Measurements from ENCODE around the gene ANKRD16. TPM values are rescaled to one million over a fixed set of nuclear protein-coding genes. Genes with fewer than 3 reads are reported as not detected.
"Not testable (repeated sequence)": the region's sequence is repeated elsewhere in the genome, so short reads cannot be mapped to it uniquely, and the experiment has no call there.

Gene ANKRD16
- total RNA-seq, 4 donors from 2014 or later: 20.5 to 24.0 (median 21.2) TPM

DNA sequence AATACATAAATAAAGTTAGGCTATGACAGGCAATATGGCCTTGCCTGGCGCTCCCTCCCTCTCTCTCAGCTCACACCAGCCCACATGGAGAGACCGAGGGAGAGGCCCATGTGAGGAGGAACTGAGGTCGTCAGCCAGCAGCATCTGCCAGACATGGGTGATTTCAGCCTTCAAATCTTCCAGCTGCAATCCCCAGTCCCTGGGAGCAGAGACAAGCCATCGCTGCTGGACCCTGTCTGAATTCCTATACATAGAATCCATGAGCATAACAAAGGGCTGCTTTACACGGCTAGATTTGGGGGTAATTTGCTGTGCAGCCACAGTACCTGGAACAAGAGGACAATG is 35.6 kb downstream of the ANKRD16 start:
- Histone ChIP-seq H3K4me3 (no peak overlapping the region), H3K27me3 (no peaks in the 10 kb centered on the region), H3K9me3 (no peaks in the 10 kb centered on the region), H3K27ac (no peak overlapping the region), H3K4me1 (no peaks in the 10 kb centered on the region), H3K36me3 (no peaks in the 10 kb centered on the region)
- TF ChIP-seq, protein P1, sequence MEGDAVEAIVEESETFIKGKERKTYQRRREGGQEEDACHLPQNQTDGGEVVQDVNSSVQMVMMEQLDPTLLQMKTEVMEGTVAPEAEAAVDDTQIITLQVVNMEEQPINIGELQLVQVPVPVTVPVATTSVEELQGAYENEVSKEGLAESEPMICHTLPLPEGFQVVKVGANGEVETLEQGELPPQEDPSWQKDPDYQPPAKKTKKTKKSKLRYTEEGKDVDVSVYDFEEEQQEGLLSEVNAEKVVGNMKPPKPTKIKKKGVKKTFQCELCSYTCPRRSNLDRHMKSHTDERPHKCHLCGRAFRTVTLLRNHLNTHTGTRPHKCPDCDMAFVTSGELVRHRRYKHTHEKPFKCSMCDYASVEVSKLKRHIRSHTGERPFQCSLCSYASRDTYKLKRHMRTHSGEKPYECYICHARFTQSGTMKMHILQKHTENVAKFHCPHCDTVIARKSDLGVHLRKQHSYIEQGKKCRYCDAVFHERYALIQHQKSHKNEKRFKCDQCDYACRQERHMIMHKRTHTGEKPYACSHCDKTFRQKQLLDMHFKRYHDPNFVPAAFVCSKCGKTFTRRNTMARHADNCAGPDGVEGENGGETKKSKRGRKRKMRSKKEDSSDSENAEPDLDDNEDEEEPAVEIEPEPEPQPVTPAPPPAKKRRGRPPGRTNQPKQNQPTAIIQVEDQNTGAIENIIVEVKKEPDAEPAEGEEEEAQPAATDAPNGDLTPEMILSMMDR (IDR thresholded peaks at IDR 0.05): no peak
- 59 to 65% methylated on average over 5 of the region's 5 CpGs for WGBS, 2 donors
- DNase-seq (ENCODE audit: low spot score in 2 of 2): no peak

DNA sequence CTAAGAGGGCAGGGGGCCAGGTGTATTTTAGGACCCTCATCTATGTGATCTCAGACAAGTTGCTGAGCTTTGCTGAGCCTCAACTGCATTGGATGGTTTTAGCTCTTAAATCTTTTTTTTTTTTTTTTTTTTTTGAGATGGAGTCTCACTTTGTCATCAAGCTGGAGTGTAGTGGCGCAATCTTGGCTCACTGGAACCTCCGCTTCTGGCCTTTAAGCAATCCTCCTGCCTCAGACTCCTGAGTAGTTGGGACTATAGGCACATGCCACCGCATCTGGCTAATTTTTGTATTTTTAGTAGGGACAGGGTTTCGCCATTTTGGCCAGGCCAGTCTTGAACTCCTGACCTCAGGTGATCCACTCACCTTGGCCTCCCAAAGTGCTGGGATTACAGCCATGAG is 43.0 kb downstream of the ANKRD16 start:
- not testable (repeated sequence) for H3K4me1 ChIP-seq; DNase-seq (ENCODE audit: low spot score in 2 of 2); H3K9me3 ChIP-seq; H3K4me3 ChIP-seq; H3K36me3 ChIP-seq; H3K27me3 ChIP-seq
- peak in 1 of 2 donors; percentile 1 for TF ChIP-seq EP300 (IDR thresholded peaks at IDR 0.05)
- 91 to 95% methylated on average over 4 of the region's 4 CpGs for WGBS, 2 donors
- H3K27ac ChIP-seq: peak overlapping the region in 3 of 4 donors; percentile 38 to 87 (median 65)

DNA sequence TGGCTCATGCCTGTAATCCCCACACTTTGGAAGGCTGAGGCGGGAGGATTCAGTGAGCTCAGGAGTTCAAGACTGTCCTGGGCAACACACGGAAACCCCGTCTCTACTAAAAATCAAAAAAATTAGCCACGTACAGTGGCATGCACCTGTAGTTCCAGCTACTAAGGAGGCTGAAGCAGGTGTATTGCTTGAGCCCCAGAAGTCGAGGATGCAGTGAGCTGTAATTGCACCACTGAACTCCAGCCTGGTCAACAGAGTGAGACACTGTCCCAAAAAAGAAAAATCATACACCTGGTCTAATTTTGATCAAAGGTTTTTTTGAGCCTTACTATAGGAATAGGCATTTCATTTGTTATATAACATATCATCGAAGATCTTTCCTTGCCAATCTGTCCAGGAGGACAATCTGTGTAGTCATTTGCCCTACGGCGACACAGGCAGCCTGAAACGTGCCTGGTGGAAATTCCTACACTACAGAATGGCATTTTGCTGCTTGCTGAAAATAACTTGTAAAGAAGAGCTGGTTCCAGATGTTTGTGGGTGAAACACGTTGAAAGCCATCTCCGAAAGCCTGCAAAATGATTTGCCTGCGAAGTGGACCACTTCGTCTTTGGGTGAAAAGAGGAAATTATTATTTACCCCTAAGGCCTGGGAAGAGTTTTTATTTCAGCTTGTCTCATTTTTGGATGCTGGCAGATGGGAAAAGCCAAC is 45.2 kb downstream of the ANKRD16 start:
- no peaks in the 10 kb centered on the region for H3K27me3 ChIP-seq
- WGBS, 2 donors: 68% methylated on average over 13 of the region's 13 CpGs
- no peaks in the 10 kb centered on the region for H3K36me3 ChIP-seq
- DNase-seq (ENCODE audit: low spot score in 2 of 2): no peak
- H3K27ac ChIP-seq: peak overlapping the region in 2 of 4 donors; percentile 4 to 87
- no peak overlapping the region for H3K4me3 ChIP-seq
- no peak for TF ChIP-seq POLR2A (IDR thresholded peaks at IDR 0.05)
- TF ChIP-seq EP300 (IDR thresholded peaks at IDR 0.05): no peak
- TF ChIP-seq, protein P1 (IDR thresholded peaks at IDR 0.05): no peak
- H3K4me1 ChIP-seq: peaks cover 0 to 26% (median 13%) of the 10 kb centered on the region in 4 donors
- no peaks in the 10 kb centered on the region for H3K9me3 ChIP-seq

DNA sequence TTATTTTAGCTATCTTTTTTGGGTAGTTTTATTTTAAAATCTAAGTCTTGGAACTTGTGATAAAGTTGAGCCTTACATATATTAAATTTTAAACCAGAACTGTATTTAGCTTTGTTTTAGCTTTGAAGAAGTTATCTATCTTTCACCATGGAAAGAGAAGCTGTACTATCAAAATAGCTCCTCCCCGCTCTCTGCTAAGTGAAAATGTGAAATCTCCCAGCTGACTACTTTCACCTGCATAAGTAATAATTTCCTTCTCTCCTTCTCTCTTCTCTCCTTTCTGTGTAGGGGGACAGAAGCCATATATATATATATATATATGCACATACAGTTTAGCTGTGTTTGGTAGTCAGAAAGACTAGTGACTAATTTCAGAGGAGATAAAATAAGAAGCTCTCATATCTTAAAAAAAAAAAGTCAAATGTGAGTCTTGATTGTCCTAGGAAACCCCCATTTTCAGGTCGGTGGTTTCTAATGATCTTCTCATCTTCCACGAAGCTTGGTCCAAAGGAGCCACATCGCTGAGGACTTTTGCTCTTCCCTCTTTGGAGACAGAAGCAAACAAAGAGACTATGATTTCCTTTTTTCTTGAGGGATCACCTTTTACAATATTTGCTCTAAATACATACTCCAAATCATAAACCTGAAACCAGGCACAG is 45.9 kb downstream of the ANKRD16 start:
- peaks cover 0 to 26% (median 13%) of the 10 kb centered on the region in 4 donors for H3K4me1 ChIP-seq
- 77 to 89% methylated on average over 4 of the region's 4 CpGs for WGBS, 2 donors
- H3K27ac ChIP-seq: no peak overlapping the region
- H3K36me3 ChIP-seq: no peaks in the 10 kb centered on the region
- H3K27me3 ChIP-seq: no peaks in the 10 kb centered on the region
- H3K9me3 ChIP-seq: no peaks in the 10 kb centered on the region
- TF ChIP-seq, protein P1 (IDR thresholded peaks at IDR 0.05): no peak
- no peak for TF ChIP-seq POLR2A (IDR thresholded peaks at IDR 0.05)
- TF ChIP-seq EP300 (IDR thresholded peaks at IDR 0.05): no peak
- H3K4me3 ChIP-seq: no peak overlapping the region
- DNase-seq (ENCODE audit: low spot score in 2 of 2): no peak

DNA sequence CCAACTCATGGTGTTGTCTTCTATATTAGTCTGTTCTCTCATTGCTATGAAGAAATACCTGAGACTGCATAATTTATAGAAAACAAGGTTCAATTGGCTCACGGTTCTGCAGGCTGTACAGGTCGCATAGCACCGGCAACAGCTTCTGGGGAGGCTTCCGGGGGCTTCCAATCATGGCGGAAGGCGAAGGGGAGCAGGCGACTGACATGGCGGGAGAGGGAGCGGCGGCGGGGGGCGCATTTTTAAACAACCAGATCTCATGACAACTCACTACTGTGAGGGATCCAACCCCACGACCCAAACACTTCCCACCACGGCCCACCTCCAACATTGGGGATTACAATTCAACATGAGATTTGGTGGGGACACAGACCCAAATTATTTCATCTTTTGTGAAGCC is 47.7 kb downstream of the ANKRD16 start:
- H3K27ac ChIP-seq: no peak overlapping the region
- no peak for DNase-seq (ENCODE audit: low spot score in 2 of 2)
- H3K4me1 ChIP-seq: peaks cover 0 to 26% (median 13%) of the 10 kb centered on the region in 4 donors
- no peak overlapping the region for H3K4me3 ChIP-seq
- TF ChIP-seq EP300 (IDR thresholded peaks at IDR 0.05) (no peak), POLR2A (IDR thresholded peaks at IDR 0.05) (no peak)
- TF ChIP-seq, protein P1 (IDR thresholded peaks at IDR 0.05): no peak
- H3K36me3 ChIP-seq: no peaks in the 10 kb centered on the region
- no peaks in the 10 kb centered on the region for H3K27me3 ChIP-seq
- 94 to 95% methylated on average over 14 of the region's 14 CpGs for WGBS, 2 donors
- H3K9me3 ChIP-seq: no peaks in the 10 kb centered on the region
